Stimulated activated memory B cell treated with anti-CD40 and anti-IgM and Interleukin-4, amounts not matched to agents 10 μg/mL and 1 μg/mL and 100 μg/mL, for 72 hours (primary cell): Measurements from ENCODE around the gene CCDC24.

ENCODE experiments used
- ATAC-seq: fragments of 150-1000 bp; cut with Tn5 transposase; 2 replicates; pipeline ENCODE4 v1.10.0; 2021
- H3K27ac Mint-ChIP-seq: one replicate; pipeline ENCODE4 v1.8.0; 2022; ENCODE audit warnings: mild to moderate bottlenecking, mixed read lengths
- H3K27me3 Mint-ChIP-seq: one replicate; pipeline ENCODE4 v1.8.0; 2022; ENCODE audit warnings: mixed read lengths
- H3K36me3 Mint-ChIP-seq: one replicate; pipeline ENCODE4 v1.8.0; 2022; ENCODE audit warnings: mixed read lengths
- H3K4me1 Mint-ChIP-seq: one replicate; pipeline ENCODE4 v1.8.0; 2022; ENCODE audit warnings: mixed read lengths
- H3K4me3 Mint-ChIP-seq: one replicate; pipeline ENCODE4 v1.8.0; 2022; ENCODE audit warnings: mild to moderate bottlenecking, moderate library complexity, mixed read lengths
- H3K9me3 Mint-ChIP-seq: one replicate; pipeline ENCODE4 v1.8.0; 2022; ENCODE audit warnings: mixed read lengths

The CCDC24 gene

DNA sequence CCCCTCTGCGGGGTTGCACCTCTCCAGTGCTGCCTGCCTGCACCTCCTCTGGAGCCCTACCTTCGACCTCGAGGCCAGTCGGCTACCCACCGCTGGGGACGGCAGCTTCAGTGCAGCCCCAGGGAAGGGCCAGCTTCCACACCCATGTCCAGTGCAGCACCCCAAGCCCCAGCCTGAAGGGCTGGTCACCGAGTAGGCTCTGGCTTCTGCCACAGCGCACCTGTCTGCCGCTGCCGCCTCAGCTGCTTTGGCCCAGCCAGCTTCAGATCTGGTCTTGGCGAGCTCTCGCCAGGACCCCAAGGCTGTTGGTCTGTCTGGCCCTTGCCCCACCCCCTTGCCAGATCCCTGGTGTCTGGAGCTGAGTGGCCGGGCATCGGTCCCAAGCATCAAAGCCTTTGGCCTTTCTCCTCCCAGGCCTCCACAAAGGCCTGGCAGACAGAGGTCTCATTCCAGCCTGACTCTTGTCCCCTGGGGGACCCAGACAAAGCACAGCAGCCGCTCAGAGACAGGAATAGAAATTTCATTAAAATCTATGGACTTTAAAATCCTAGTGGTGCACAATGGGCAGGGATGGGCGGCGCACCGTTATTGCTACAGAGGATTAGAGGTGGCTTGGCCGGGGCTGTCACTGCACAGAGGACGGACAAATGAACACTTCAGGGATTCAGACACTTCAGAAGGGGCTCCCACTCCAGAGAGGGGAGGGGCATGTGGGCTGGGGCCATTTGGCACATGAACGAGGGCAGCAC is 4.8 kb downstream of the CCDC24 start:
- no peak overlapping the region for H3K4me3 Mint-ChIP-seq
- no peaks in the 10 kb centered on the region for H3K36me3 Mint-ChIP-seq
- H3K9me3 Mint-ChIP-seq, result no peaks in the 10 kb centered on the region
- ATAC-seq, result no peak
- no peak overlapping the region for H3K27ac Mint-ChIP-seq
- H3K27me3 Mint-ChIP-seq, result peaks cover 6% of the 10 kb centered on the region
- peaks cover 37% of the 10 kb centered on the region for H3K4me1 Mint-ChIP-seq

DNA sequence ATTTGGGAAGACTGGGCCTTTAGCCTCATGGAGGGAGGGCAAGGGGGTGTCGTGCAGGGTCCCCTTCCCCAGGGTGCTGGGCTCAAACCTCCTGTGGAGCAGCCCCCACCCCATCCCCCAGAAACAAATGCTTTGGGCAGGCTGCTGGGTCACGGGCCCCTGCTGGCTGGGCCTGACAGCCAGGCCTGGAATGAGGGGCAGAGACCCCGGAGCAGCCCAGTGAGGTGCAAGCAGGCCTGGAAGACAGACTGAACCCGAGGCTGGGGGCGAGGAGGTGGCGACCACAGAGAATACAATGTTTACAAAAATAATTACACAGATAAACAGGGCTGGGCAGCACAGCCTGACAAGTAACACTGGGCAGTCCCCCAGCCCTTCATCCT is 5.3 kb downstream of the CCDC24 start:
- H3K4me3 Mint-ChIP-seq, result no peak overlapping the region
- H3K27ac Mint-ChIP-seq, result no peak overlapping the region
- peaks cover 12% of the 10 kb centered on the region for H3K27me3 Mint-ChIP-seq
- ATAC-seq, result no peak
- no peaks in the 10 kb centered on the region for H3K9me3 Mint-ChIP-seq
- H3K4me1 Mint-ChIP-seq, result peaks cover 31% of the 10 kb centered on the region
- H3K36me3 Mint-ChIP-seq, result no peaks in the 10 kb centered on the region

DNA sequence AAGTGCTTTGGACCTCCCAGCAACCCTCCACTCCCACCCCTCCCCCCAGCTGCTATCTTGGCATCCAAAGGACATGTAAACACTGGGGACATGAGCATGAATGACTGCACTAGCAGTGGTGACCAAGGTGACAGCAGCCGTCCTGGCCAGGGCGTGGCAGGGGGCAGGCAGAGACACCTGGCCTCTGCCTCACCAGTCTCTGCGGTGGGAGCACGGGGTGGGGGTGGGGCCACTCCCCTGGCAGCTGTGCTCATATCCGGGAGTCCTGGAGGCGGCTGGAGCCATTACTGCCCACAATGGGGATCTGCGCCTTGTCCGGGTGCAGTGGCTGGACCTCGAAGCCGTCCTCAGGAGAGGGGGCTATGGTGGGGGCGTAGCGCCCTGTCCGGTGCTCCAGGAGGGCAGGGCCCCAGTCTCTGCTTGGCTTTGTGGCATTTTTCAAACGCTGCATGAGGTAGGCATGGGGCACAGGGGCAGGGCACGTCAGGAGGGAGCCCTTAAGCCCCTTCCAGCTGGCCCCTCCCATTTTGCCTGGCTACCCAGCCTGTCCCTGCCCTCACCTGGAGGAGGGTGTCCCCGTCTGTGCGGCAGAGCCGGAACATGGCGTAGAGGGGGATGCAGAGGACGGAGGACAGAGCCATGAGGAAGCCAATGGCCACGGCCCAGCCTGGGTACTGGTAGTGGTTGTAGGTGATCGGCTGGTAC is 6.0 kb downstream of the CCDC24 start:
- no peaks in the 10 kb centered on the region for H3K9me3 Mint-ChIP-seq
- no peak overlapping the region for H3K4me3 Mint-ChIP-seq
- H3K27me3 Mint-ChIP-seq, result peaks cover 12% of the 10 kb centered on the region
- H3K36me3 Mint-ChIP-seq, result no peaks in the 10 kb centered on the region
- H3K27ac Mint-ChIP-seq, result no peak overlapping the region
- peaks cover 24% of the 10 kb centered on the region for H3K4me1 Mint-ChIP-seq
- ATAC-seq, result no peak

- H3K4me3 Mint-ChIP-seq, result no peak overlapping the region
- no peak overlapping the region for H3K27ac Mint-ChIP-seq
- H3K9me3 Mint-ChIP-seq, result no peaks in the 10 kb centered on the region
- no peak for ATAC-seq
- peaks cover 12% of the 10 kb centered on the region for H3K27me3 Mint-ChIP-seq
- H3K36me3 Mint-ChIP-seq, result no peaks in the 10 kb centered on the region
- peaks cover 19% of the 10 kb centered on the region for H3K4me1 Mint-ChIP-seq
These were observed 6.6 kb downstream of the CCDC24 start for GRCh38 chr1:43998000-43998378.

GRCh38 chr1:43999455-43999854 is 8.1 kb downstream of the CCDC24 start:
- peaks cover 6% of the 10 kb centered on the region for H3K4me1 Mint-ChIP-seq
- no peaks in the 10 kb centered on the region for H3K36me3 Mint-ChIP-seq
- H3K27me3 Mint-ChIP-seq, result peaks cover 12% of the 10 kb centered on the region
- H3K9me3 Mint-ChIP-seq, result no peaks in the 10 kb centered on the region
- H3K4me3 Mint-ChIP-seq, result no peak overlapping the region
- no peak overlapping the region for H3K27ac Mint-ChIP-seq
- no peak for ATAC-seq

DNA sequence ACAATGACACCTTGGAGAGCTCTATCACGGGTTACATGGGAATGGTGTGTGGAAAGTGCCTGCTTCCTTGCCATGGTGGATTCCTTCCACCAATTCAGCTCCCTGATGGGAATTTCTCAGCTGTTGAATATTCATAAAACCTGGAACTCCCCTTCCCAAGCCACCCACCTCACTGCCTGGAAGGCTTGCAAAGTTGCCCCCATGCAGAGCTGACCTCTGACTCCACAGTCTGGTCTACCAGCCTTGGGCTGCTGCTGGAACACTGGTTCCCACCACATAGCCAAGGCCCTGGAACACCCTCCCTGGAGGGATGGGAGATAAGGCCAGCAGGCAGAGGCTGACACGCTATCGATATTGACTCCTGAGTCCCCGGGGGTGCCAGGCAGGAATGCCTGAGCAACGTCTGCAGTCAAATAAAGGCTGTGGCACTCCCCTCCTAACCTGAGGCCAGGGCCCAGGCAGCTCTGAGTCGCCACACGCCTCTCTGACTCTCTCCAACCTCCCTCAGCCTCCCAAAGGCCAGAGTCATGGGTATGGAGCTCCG is 8.8 kb downstream of the CCDC24 start:
- no peak overlapping the region for H3K4me3 Mint-ChIP-seq
- no peaks in the 10 kb centered on the region for H3K36me3 Mint-ChIP-seq
- no peaks in the 10 kb centered on the region for H3K4me1 Mint-ChIP-seq
- peaks cover 12% of the 10 kb centered on the region for H3K27me3 Mint-ChIP-seq
- no peak for ATAC-seq
- H3K27ac Mint-ChIP-seq, result no peak overlapping the region
- H3K9me3 Mint-ChIP-seq, result no peaks in the 10 kb centered on the region

GRCh38 chr1:44002165-44002564 is 10.8 kb downstream of the CCDC24 start:
- H3K4me1 Mint-ChIP-seq, result no peaks in the 10 kb centered on the region
- peak overlapping the region; percentile 28 for H3K27ac Mint-ChIP-seq
- H3K27me3 Mint-ChIP-seq, result peaks cover 12% of the 10 kb centered on the region
- ATAC-seq, result no peak
- H3K9me3 Mint-ChIP-seq, result no peaks in the 10 kb centered on the region
- no peak overlapping the region for H3K4me3 Mint-ChIP-seq
- no peaks in the 10 kb centered on the region for H3K36me3 Mint-ChIP-seq

- ATAC-seq, result no peak
- H3K9me3 Mint-ChIP-seq, result no peaks in the 10 kb centered on the region
- peaks cover 12% of the 10 kb centered on the region for H3K27me3 Mint-ChIP-seq
These were observed 11.3 kb downstream of the CCDC24 start for GRCh38 chr1:44002606-44003157.

GRCh38 chr1:44008259-44008658 is 16.9 kb downstream of the CCDC24 start:
- H3K27me3 Mint-ChIP-seq, result no peaks in the 10 kb centered on the region
- no peak for ATAC-seq
- H3K9me3 Mint-ChIP-seq, result no peaks in the 10 kb centered on the region
- no peaks in the 10 kb centered on the region for H3K4me1 Mint-ChIP-seq
- no peak overlapping the region for H3K27ac Mint-ChIP-seq
- no peak overlapping the region for H3K4me3 Mint-ChIP-seq
- no peaks in the 10 kb centered on the region for H3K36me3 Mint-ChIP-seq

More at GRCh38 chr1:44002606-44003157, 11.3 kb downstream of the CCDC24 start:
- Mint-ChIP-seq H3K27ac (no peak overlapping the region), H3K4me1 (no peaks in the 10 kb centered on the region), H3K36me3 (no peaks in the 10 kb centered on the region), H3K4me3 (no peak overlapping the region)

- Mint-ChIP-seq H3K4me1 (no peaks in the 10 kb centered on the region), H3K27ac (no peak overlapping the region), H3K27me3 (peaks cover 16% of the 10 kb centered on the region), H3K4me3 (no peak overlapping the region), H3K9me3 (no peaks in the 10 kb centered on the region), H3K36me3 (no peaks in the 10 kb centered on the region)
- ATAC-seq, result no peak
These were observed 19.6 kb downstream of the CCDC24 start for GRCh38 chr1:44010935-44011471.

GRCh38 chr1:44012404-44012803 is 21.0 kb downstream of the CCDC24 start:
- Mint-ChIP-seq H3K27me3 (peaks cover 16% of the 10 kb centered on the region), H3K4me3 (no peak overlapping the region), H3K36me3 (no peaks in the 10 kb centered on the region), H3K9me3 (no peaks in the 10 kb centered on the region), H3K27ac (no peak overlapping the region), H3K4me1 (no peaks in the 10 kb centered on the region)
- ATAC-seq, result no peak

DNA sequence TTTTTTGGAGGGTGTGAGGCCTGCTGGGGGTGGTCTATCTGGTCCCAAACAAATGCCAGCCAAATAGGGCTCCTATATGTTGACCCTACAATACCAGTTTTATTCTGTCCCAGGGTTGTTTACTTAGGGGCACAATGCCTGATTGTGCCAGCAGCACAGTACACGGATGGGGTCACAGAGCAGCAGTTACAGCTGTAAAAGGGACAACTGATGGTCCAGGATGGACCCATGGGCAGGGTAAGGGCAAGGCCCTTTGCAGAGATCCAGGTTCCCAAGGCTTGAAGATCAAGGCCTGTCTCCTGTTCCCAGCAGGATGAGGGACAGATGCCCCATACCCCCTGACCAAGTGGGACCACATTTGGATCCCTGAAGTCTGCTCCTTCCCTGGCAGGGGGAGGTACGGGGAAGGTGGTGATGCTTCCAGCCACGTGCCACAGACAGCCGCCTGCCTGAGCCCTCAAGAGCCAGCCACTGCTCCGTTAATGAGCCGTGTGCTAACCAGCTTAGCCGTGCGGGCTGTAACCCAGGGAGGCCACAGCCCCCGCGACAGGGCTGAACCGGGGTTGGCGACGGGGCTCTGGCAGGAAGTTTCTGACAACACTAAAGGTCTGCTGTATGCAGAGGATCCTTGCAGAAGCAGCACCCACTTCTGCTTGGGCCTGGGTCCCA is 21.7 kb downstream of the CCDC24 start:
- H3K4me3 Mint-ChIP-seq, result no peak overlapping the region
- H3K27ac Mint-ChIP-seq, result no peak overlapping the region
- no peaks in the 10 kb centered on the region for H3K9me3 Mint-ChIP-seq
- H3K4me1 Mint-ChIP-seq, result no peaks in the 10 kb centered on the region
- no peak for ATAC-seq
- peaks cover 16% of the 10 kb centered on the region for H3K27me3 Mint-ChIP-seq
- H3K36me3 Mint-ChIP-seq, result no peaks in the 10 kb centered on the region

DNA sequence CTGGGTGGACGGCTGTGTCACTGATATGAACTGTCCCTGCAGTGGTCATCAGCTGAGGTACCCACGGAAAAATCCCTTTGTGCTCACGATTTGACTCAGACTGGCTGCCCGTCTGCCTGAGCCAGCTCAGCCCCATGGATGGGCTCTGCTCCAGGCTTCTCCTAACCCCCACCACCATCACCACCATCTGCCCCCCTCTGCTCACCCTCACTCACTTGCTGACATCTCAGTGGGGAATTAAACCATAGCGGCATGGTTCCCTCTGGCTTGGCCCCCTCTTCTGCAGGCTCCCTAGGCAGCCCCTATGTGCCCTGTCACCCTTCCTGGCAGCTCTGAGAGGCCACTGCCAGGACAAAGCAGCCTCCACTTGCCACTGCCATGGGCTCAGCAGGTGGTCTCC is 22.6 kb downstream of the CCDC24 start:
- H3K36me3 Mint-ChIP-seq, result no peaks in the 10 kb centered on the region
- no peak for ATAC-seq
- peaks cover 16% of the 10 kb centered on the region for H3K27me3 Mint-ChIP-seq
- no peaks in the 10 kb centered on the region for H3K4me1 Mint-ChIP-seq
- no peak overlapping the region for H3K4me3 Mint-ChIP-seq
- H3K27ac Mint-ChIP-seq, result no peak overlapping the region
- H3K9me3 Mint-ChIP-seq, result no peaks in the 10 kb centered on the region

- no peaks in the 10 kb centered on the region for H3K36me3 Mint-ChIP-seq
- no peak overlapping the region for H3K4me3 Mint-ChIP-seq
- ATAC-seq, result no peak
- H3K27ac Mint-ChIP-seq, result no peak overlapping the region
- no peaks in the 10 kb centered on the region for H3K9me3 Mint-ChIP-seq
- peaks cover 16% of the 10 kb centered on the region for H3K27me3 Mint-ChIP-seq
- no peaks in the 10 kb centered on the region for H3K4me1 Mint-ChIP-seq
These were observed 23.1 kb downstream of the CCDC24 start for GRCh38 chr1:44014365-44015104.
